PC-9 (cell line): ENCODE data around the gene CEBPA. TPM values are rescaled to one million over a fixed set of nuclear protein-coding genes. Genes with fewer than 3 reads are reported as not detected.
"Not testable (repeated sequence)": the region's sequence is repeated elsewhere in the genome, so short reads cannot be mapped to it uniquely, and the experiment has no call there.

Experiments
- BruUV-seq: library from RNA; stranded (reverse); fragments of 400-500 nt; replicated peaks from 2 replicates; lab custom pipeline; 2021; lab: Mats Ljungman, UMichigan
- CTCF ChIA-PET: fragments of 300-600 bp; sonication (Branson Sonifier 250); formaldehyde crosslinking; loops from one replicate; lab custom pipeline; 2022; ENCODE audit warnings: antibody characterized with exemption; lab: Charles Lee
- POLR2A ChIA-PET: fragments of 300-600 bp; sonication (Branson Sonifier 250); formaldehyde crosslinking; loops from one replicate; lab custom pipeline; 2022; ENCODE audit warnings: antibody characterized with exemption; ENCODE audit not compliant: unreplicated experiment; lab: Charles Lee
- DNase-seq, 2 experiments: peaks; one replicate each; pipeline versions ENCODE4 v3.0.0 to v3.0.0-alpha.2; 2015 to 2022; ENCODE audit warnings: mixed read lengths in 1 of 2
- H2AFZ ChIP-seq: fragments of 200-600 bp; sonication (generic); 2 replicates; pipeline ENCODE4 v1.8.1; 2017; ENCODE audit warnings: antibody characterized with exemption
- H3F3A ChIP-seq: fragments of 200-600 bp; sonication (generic); 2 replicates; pipeline ENCODE4 v1.8.1; 2017; ENCODE audit warnings: antibody characterized with exemption, mild to moderate bottlenecking, low read depth; ENCODE audit not compliant: insufficient read depth
- H3K27ac ChIP-seq: fragments of 200-600 bp; sonication (generic); 2 replicates; pipeline ENCODE4 v1.6.1; 2016; ENCODE audit warnings: mixed run types
- H3K27me3 ChIP-seq: fragments of 200-600 bp; sonication (generic); 2 replicates; pipeline ENCODE4 v1.6.1; 2016; ENCODE audit warnings: low read depth, mixed run types; ENCODE audit not compliant: insufficient read depth
- H3K36me3 ChIP-seq: fragments of 200-600 bp; sonication (generic); 2 replicates; pipeline ENCODE4 v1.6.1; 2016; ENCODE audit warnings: low read depth, mixed run types
- H3K4me1 ChIP-seq: fragments of 200-600 bp; sonication (generic); replicated peaks from 2 replicates; pipeline ENCODE4 v1.6.1; 2016; ENCODE audit warnings: mixed run types; ENCODE audit not compliant: insufficient read depth
- H3K4me2 ChIP-seq: fragments of 200-600 bp; sonication (generic); 2 replicates; pipeline ENCODE4 v1.6.1; 2017; ENCODE audit warnings: mixed run types
- H3K4me3 ChIP-seq: fragments of 200-600 bp; sonication (generic); 2 replicates; pipeline ENCODE4 v1.6.1; 2016; ENCODE audit warnings: mixed run types
- H3K79me2 ChIP-seq: fragments of 200-600 bp; sonication (generic); 2 replicates; pipeline ENCODE4 v1.6.1; 2017; ENCODE audit warnings: low read depth, mixed run types
- H3K9me2 ChIP-seq: fragments of 200-600 bp; sonication (generic); 2 replicates; pipeline ENCODE4 v1.8.1; 2017; ENCODE audit warnings: mild to moderate bottlenecking; ENCODE audit not compliant: insufficient read depth
- H3K9me3 ChIP-seq: fragments of 200-600 bp; sonication (generic); 2 replicates; pipeline ENCODE4 v1.8.1; 2016; ENCODE audit warnings: low read depth; ENCODE audit not compliant: insufficient read depth
- H4K20me1 ChIP-seq: fragments of 200-600 bp; sonication (generic); 2 replicates; pipeline ENCODE4 v1.8.1; 2017; ENCODE audit not compliant: insufficient read depth
- EZH2 ChIP-seq: fragments of 200-600 bp; sonication (generic); IDR thresholded peaks from 2 replicates; pipeline ENCODE4 v1.8.0; 2017; ENCODE audit warnings: antibody characterized with exemption, low read depth
- intact Hi-C: fragments of 100-400 bp; cut with micrococcal nuclease; formaldehyde crosslinking; loops from one replicate; pipeline ENCODE4 v1.10.0; 2022; ENCODE audit not compliant: unreplicated experiment
- total RNA-seq: library from RNA; stranded (reverse); gene quantifications from 2 replicates; pipeline ENCODE4 v1.2.3, GENCODE V29; 2021
- TF ChIP-seq, protein P1 (sequence below): fragments of 200-600 bp; sonication (generic); conservative IDR thresholded peaks from 2 replicates; pipeline ENCODE4 v1.6.1; 2017; ENCODE audit warnings: mixed run types, antibody characterized with exemption, mild to moderate bottlenecking, moderate library complexity

CEBPA gene
- total RNA-seq, 1 experiment from 2014 or later, result 8.9 TPM

DNA sequence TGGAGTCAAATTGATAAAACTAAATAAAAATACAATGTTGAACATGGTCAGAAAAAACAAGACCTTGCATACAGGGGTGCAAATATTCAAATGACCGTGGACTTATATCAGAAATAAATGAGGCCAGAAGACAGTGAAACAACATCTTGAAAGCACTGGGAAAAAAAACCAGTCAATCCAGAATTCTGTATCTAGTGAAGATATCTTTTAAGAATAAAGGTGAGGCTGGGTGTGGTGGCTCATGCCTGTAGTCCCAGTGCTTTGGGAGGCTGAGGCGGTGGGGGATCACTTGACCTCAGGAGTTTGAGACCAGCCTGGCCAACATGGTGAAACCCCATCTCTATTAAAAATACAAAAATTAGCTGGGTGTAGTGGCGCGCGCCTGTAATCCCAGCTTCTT is 15.2 kb upstream of the CEBPA start:
- Histone ChIP-seq H4K20me1 (no peaks in the 10 kb centered on the region), H3K27ac (no peak overlapping the region), H3K4me1 (peaks cover 17% of the 10 kb centered on the region), H3K36me3 (no peaks in the 10 kb centered on the region), H3F3A (no peaks in the 10 kb centered on the region), H3K9me3 (no peaks in the 10 kb centered on the region), H3K27me3 (no peaks in the 10 kb centered on the region), H2AFZ (no peak overlapping the region), H3K9me2 (no peaks in the 10 kb centered on the region), H3K4me3 (no peak overlapping the region), H3K4me2 (peak overlapping the region; percentile 34), H3K79me2 (no peaks in the 10 kb centered on the region)
- intact Hi-C loops, result no loop called here
- TF ChIP-seq, protein P1, sequence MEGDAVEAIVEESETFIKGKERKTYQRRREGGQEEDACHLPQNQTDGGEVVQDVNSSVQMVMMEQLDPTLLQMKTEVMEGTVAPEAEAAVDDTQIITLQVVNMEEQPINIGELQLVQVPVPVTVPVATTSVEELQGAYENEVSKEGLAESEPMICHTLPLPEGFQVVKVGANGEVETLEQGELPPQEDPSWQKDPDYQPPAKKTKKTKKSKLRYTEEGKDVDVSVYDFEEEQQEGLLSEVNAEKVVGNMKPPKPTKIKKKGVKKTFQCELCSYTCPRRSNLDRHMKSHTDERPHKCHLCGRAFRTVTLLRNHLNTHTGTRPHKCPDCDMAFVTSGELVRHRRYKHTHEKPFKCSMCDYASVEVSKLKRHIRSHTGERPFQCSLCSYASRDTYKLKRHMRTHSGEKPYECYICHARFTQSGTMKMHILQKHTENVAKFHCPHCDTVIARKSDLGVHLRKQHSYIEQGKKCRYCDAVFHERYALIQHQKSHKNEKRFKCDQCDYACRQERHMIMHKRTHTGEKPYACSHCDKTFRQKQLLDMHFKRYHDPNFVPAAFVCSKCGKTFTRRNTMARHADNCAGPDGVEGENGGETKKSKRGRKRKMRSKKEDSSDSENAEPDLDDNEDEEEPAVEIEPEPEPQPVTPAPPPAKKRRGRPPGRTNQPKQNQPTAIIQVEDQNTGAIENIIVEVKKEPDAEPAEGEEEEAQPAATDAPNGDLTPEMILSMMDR, result no peak
- TF ChIP-seq EZH2, result no peak
- CTCF ChIA-PET, result no interaction called here
- no peak for DNase-seq
- no TSS peak for BruUV-seq
- POLR2A ChIA-PET, result no interaction called here

DNA sequence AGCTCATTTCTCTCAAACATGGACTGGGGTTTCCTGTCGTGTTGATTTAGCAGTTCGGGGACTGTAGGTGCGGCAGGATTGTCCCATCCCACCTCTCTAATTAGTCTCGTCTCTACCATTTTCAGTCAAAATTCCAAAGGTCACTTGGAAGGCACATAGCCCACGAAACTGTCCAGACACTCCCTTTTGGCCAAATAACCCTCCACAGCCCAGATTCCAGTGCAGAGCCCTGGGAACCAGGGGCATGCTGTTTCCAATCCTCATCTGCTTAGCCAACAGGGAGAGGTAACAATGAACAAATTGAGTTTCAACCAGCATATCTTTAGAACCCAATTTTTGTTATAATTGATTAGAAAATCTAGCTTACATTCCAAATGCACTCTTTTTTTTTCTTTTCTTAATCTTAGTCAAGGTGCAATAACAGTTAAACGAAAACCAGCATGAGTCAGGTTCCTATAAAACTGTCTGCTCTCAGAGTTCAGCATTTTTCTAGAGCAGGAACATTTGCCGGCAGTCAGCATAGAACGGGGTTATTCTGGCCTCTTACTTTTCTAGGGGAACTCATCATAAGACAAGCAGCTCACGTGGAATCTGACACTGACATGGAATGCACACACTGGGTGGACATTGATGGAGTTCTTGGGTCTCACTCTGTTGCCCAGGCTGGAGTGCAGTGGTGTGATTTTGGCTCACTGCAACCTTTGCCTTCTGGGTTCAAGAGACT is 14.4 kb upstream of the CEBPA start:
- no peaks in the 10 kb centered on the region for H3K36me3 ChIP-seq
- no peak overlapping the region for H3K27ac ChIP-seq
- peak overlapping the region; percentile 34 for H3K4me2 ChIP-seq
- H3K4me3 ChIP-seq, result no peak overlapping the region
- DNase-seq, result no peak
- no peaks in the 10 kb centered on the region for H3K9me2 ChIP-seq
- H4K20me1 ChIP-seq, result no peaks in the 10 kb centered on the region
- H2AFZ ChIP-seq, result no peak overlapping the region
- no TSS peak for BruUV-seq
- peaks cover 17% of the 10 kb centered on the region for H3K4me1 ChIP-seq
- POLR2A ChIA-PET, result no interaction called here
- no peaks in the 10 kb centered on the region for H3K27me3 ChIP-seq
- CTCF ChIA-PET, result interaction anchor here (0.6 kb wide), 1 partner anchor 102 kb away, joined by 9 read pairs; no protein-coding TSS in a partner anchor
- H3K9me3 ChIP-seq, result no peaks in the 10 kb centered on the region
- intact Hi-C loops, result no loop called here
- H3K79me2 ChIP-seq, result no peaks in the 10 kb centered on the region
- TF ChIP-seq, protein P1, result no peak
- TF ChIP-seq EZH2, result no peak
- no peaks in the 10 kb centered on the region for H3F3A ChIP-seq

DNA sequence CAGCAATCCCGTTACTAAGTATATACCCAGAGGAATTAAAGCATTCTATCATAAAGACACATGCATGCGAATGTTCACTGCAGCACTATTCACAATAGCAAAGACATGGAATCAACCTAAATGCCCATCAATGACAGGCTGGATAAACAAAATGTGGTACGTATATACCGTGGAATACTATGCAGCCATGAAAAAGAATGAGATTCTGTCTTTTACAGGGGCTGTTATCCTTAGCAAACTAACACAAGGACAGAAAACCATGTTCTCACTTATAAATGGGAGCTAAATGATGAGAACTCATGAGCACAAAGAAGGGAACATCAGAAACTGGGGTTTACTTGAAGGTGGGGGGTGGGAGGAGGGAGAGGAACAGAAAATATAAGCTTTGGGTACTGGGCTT is 10.5 kb upstream of the CEBPA start:
- H3K4me2 ChIP-seq, H3F3A ChIP-seq, H3K4me3 ChIP-seq, H3K36me3 ChIP-seq, DNase-seq, H3K27ac ChIP-seq, H3K79me2 ChIP-seq, H3K9me3 ChIP-seq, CTCF ChIA-PET, BruUV-seq, H3K27me3 ChIP-seq, H3K9me2 ChIP-seq, intact Hi-C loops, H2AFZ ChIP-seq, H4K20me1 ChIP-seq: not testable (repeated sequence)
- peaks cover 14% of the 10 kb centered on the region for H3K4me1 ChIP-seq
- POLR2A ChIA-PET, result interaction anchor here (0.6 kb wide), 1 partner anchor 257 kb away, joined by 4 read pairs; no protein-coding TSS in a partner anchor
